ENCODE data around the gene BCAP29. TPM values are rescaled to one million over a fixed set of nuclear protein-coding genes. Genes with fewer than 3 reads are reported as not detected.
A peak's percentile ranks its signal among the peaks of the same experiment; 100 is the strongest.

Gene BCAP29
- total RNA-seq, 4 donors from 2014 or later, result 217 to 276 (median 221) TPM

GRCh38 chr7:107661865-107662379, 81.9 kb downstream of the BCAP29 start:
- TF ChIP-seq CTCF (IDR thresholded peaks at IDR 0.05) (peak in 1 of 6 experiments; percentile 24), POLR2A (IDR thresholded peaks at IDR 0.05) (peak in 1 of 2 donors; percentile 11)
- H3K36me3 ChIP-seq, result no peaks in the 10 kb centered on the region
- peak overlapping the region; percentile 43 to 86 (median 54) for H3K4me3 ChIP-seq (replicated peaks in 1 of 3)
- intact Hi-C loops (cut with DNase I), result no loop called here
- peak in 1 of 2 donors; percentile 26 for DNase-seq
- H3K4me1 ChIP-seq, result peaks cover 26 to 44% of the 10 kb centered on the region in 2 donors
- no peaks in the 10 kb centered on the region for H3K27me3 ChIP-seq
- 8 to 42% methylated on average over 4 to 19 of the region's 20 CpGs for WGBS, 2 donors
- H3K27ac ChIP-seq, result peak overlapping the region; percentile 90 to 92 (median 91)
- no peaks in the 10 kb centered on the region for H3K9me3 ChIP-seq

GRCh38 chr7:107663196-107663595, 83.2 kb downstream of the BCAP29 start:
- intact Hi-C loops (cut with DNase I), result no loop called here
- WGBS, 2 donors, result 59 to 76% methylated on average over 4 of the region's 4 CpGs
- TF ChIP-seq POLR2A (IDR thresholded peaks at IDR 0.05) (no peak), CTCF (IDR thresholded peaks at IDR 0.05) (no peak)

GRCh38 chr7:107666790-107667189, 86.7 kb downstream of the BCAP29 start:
- 93 to 96% methylated on average over 1 of the region's 1 CpG for WGBS, 2 donors
- Histone ChIP-seq H3K27me3 (no peaks in the 10 kb centered on the region), H3K9me3 (no peaks in the 10 kb centered on the region), H3K36me3 (no peaks in the 10 kb centered on the region), H3K27ac (peak overlapping the region; percentile 27 to 69 (median 47)), H3K4me1 (peaks cover 17 to 36% of the 10 kb centered on the region in 2 donors), H3K4me3 (replicated peaks in 1 of 3) (no peak overlapping the region)
- TF ChIP-seq CTCF (IDR thresholded peaks at IDR 0.05) (no peak), POLR2A (IDR thresholded peaks at IDR 0.05) (no peak)
- no peak for DNase-seq
- intact Hi-C loops (cut with DNase I), result no loop called here

More at GRCh38 chr7:107663196-107663595, 83.2 kb downstream of the BCAP29 start:
- Histone ChIP-seq H3K27ac (peak overlapping the region; percentile 90 to 92 (median 91)), H3K27me3 (no peaks in the 10 kb centered on the region), H3K4me3 (replicated peaks in 1 of 3) (no peak overlapping the region), H3K4me1 (peaks cover 29 to 43% of the 10 kb centered on the region in 2 donors), H3K36me3 (no peaks in the 10 kb centered on the region), H3K9me3 (no peaks in the 10 kb centered on the region)
- no peak for DNase-seq

GRCh38 chr7:107667341-107667740, 87.3 kb downstream of the BCAP29 start:
- peak overlapping the region; percentile 27 to 69 (median 47) for H3K27ac ChIP-seq
- TF ChIP-seq POLR2A (IDR thresholded peaks at IDR 0.05), result no peak
- intact Hi-C loops (cut with DNase I), result no loop called here
- no peaks in the 10 kb centered on the region for H3K27me3 ChIP-seq
- H3K4me3 ChIP-seq (replicated peaks in 1 of 3), result no peak overlapping the region
- peaks cover 17 to 36% of the 10 kb centered on the region in 2 donors for H3K4me1 ChIP-seq
- no peaks in the 10 kb centered on the region for H3K9me3 ChIP-seq
- peak in 1 of 2 donors; percentile 29 for DNase-seq
- no peaks in the 10 kb centered on the region for H3K36me3 ChIP-seq
- 79 to 81% methylated on average over 3 of the region's 3 CpGs for WGBS, 2 donors

- no peak for DNase-seq
- intact Hi-C loops (cut with DNase I), result no loop called here
- no peak for TF ChIP-seq CTCF (IDR thresholded peaks at IDR 0.05)
- TF ChIP-seq POLR2A (IDR thresholded peaks at IDR 0.05), result no peak
- H3K4me3 ChIP-seq (replicated peaks in 1 of 3), result no peak overlapping the region
- H3K9me3 ChIP-seq, result no peaks in the 10 kb centered on the region
- peak overlapping the region; percentile 14 to 69 (median 47) for H3K27ac ChIP-seq
- 76 to 81% methylated on average over 4 of the region's 4 CpGs for WGBS, 2 donors
- H3K36me3 ChIP-seq, result no peaks in the 10 kb centered on the region
- H3K27me3 ChIP-seq, result no peaks in the 10 kb centered on the region
- peaks cover 12 to 29% of the 10 kb centered on the region in 2 donors for H3K4me1 ChIP-seq
Observed at GRCh38 chr7:107668296-107668695, 88.2 kb downstream of the BCAP29 start.

Small RNA genes within 50 kb of the gene (small RNA-seq; reads per million reads assigned to genes)
- gene BANF1P5 (not detected), gene RF01233 (not detected)

Other genes with a start within 250 kb of the BCAP29 start
- gene GPR22, start 110.2 kb upstream of the BCAP29 start, total RNA-seq, result not detected
- 100 to 1,000 TPM; 108 to 268 (median 148) TPM for gene COG5, start 16.3 kb upstream of the BCAP29 start, total RNA-seq
- gene DUS4L, start 16.3 kb upstream of the BCAP29 start, total RNA-seq, result 10 to 100 TPM; 14.6 to 16.9 (median 16.1) TPM
- 100 to 1,000 TPM; 193 to 299 (median 254) TPM for gene SLC26A4, start 80.6 kb downstream of the BCAP29 start, total RNA-seq
- 10 to 100 TPM; 27.0 to 41.6 (median 33.5) TPM for gene CBLL1, start 163.9 kb downstream of the BCAP29 start, total RNA-seq
- gene SLC26A3, start 223.0 kb downstream of the BCAP29 start, total RNA-seq, result under 1 TPM in 1 of 4 donors, not detected in 3; 0.45 TPM

Measured in thyroid gland (tissue), 4 donors.